GM12878 (cell line): ENCODE measurements around the gene PLCB4. TPM values are rescaled to one million over a fixed set of nuclear protein-coding genes. Genes with fewer than 3 reads are reported as not detected.

Experiments
- ATAC-seq: fragments of 200-7000 bp; cut with Tn5 transposase; 3 replicates; pipeline ENCODE4 v1.9.1; 2020; ENCODE audit warnings: mild to moderate bottlenecking, moderate library complexity
- BruUV-seq: library from RNA; stranded (reverse); fragments of 400-500 nt; replicated peaks from 2 replicates; lab custom pipeline; 2021; lab: Mats Ljungman, UMichigan
- CTCF ChIA-PET: fragments of 300-600 bp; sonication (Branson Sonifier 250); formaldehyde crosslinking; extraction: SDS; loops from one replicate; lab custom pipeline; 2021; ENCODE audit warnings: inconsistent platforms; lab: Yijun Ruan, JAX
- POLR2A ChIA-PET: fragments of 350-600 bp; formaldehyde crosslinking; extraction: SDS; loops from one replicate; lab custom pipeline; 2021; ENCODE audit warnings: inconsistent platforms; lab: Charles Lee
- RAD21 ChIA-PET: fragments of 300-600 bp; sonication (Branson Sonifier 250); formaldehyde crosslinking; loops from one replicate; lab custom pipeline; 2023; ENCODE audit warnings: antibody characterized with exemption; ENCODE audit not compliant: unreplicated experiment; lab: Charles Lee
- SMC1A ChIA-PET: fragments of 300-600 bp; sonication (Branson Sonifier 250); formaldehyde crosslinking; loops from one replicate; lab custom pipeline; 2023; ENCODE audit not compliant: unreplicated experiment, uncharacterized antibody; lab: Charles Lee
- DNase-seq: peaks from one replicate; pipeline ENCODE4 v3.0.0-alpha.2; 2011; ENCODE audit warnings: low read depth, low spot score
- FAIRE-seq: peaks from 3 replicates; lab custom pipeline; 2011; peaks lifted over from hg19 to GRCh38; lab: Jason Lieb, UNC
- H2AFZ ChIP-seq: 2 replicates; pipeline ENCODE4 v1.6.0; 2011; ENCODE audit warnings: low read depth, low read length, control low read depth; ENCODE audit not compliant: control insufficient read depth
- H3K27ac ChIP-seq: 2 replicates; pipeline ENCODE4 v1.5.1; 2011; ENCODE audit warnings: control low read depth; ENCODE audit not compliant: control insufficient read depth, insufficient read depth
- H3K27me3 ChIP-seq, 2 experiments: replicated peaks in 1 of 2; 2 replicates each; pipeline versions ENCODE4 v1.6.0 to v1.6.1; 2011; ENCODE audit warnings: low read length in 1 of 2; ENCODE audit not compliant: control insufficient read depth in 2 of 2, insufficient read depth in 2 of 2
- H3K36me3 ChIP-seq, 2 experiments: 2 replicates each; pipeline ENCODE4 v1.5.1; 2011; ENCODE audit warnings: low read length in 1 of 2; ENCODE audit not compliant: control insufficient read depth in 2 of 2, insufficient read depth in 2 of 2
- H3K4me1 ChIP-seq: 2 replicates; pipeline ENCODE4 v1.6.1; 2011; ENCODE audit warnings: mild to moderate bottlenecking, low read length, moderate library complexity, mixed read lengths; ENCODE audit not compliant: control insufficient read depth, insufficient read depth
- H3K4me2 ChIP-seq: 2 replicates; pipeline ENCODE4 v1.6.0; 2011; ENCODE audit warnings: control low read depth; ENCODE audit not compliant: control insufficient read depth, insufficient read depth
- H3K4me3 ChIP-seq: fragments of 200-600 bp; sonication (generic); 2 replicates; pipeline ENCODE4 v1.5.1; 2016
- H3K79me2 ChIP-seq: 2 replicates; pipeline ENCODE4 v1.6.0; 2011; ENCODE audit warnings: low read length; ENCODE audit not compliant: control insufficient read depth, insufficient read depth
- H3K9ac ChIP-seq: 2 replicates; pipeline ENCODE4 v1.8.0; 2011; ENCODE audit warnings: low read length, control low read depth, mixed read lengths; ENCODE audit not compliant: control insufficient read depth, insufficient read depth
- H3K9me3 ChIP-seq: replicated peaks from 3 replicates; pipeline ENCODE4 v1.5.1; 2011; ENCODE audit warnings: mild to moderate bottlenecking, low read length; ENCODE audit not compliant: control insufficient read depth, insufficient read depth
- H4K20me1 ChIP-seq: 2 replicates; pipeline ENCODE4 v1.6.0; 2011; ENCODE audit not compliant: control insufficient read depth, insufficient read depth
- ATF7 ChIP-seq: fragments of 450-650 bp; IDR thresholded peaks from 2 replicates; pipeline ENCODE4 v1.6.1; 2016; ENCODE audit warnings: low read depth, mild to moderate bottlenecking
- CBX5 ChIP-seq: sonication (generic); IDR thresholded peaks from 2 replicates; pipeline ENCODE4 v1.6.1; 2016; ENCODE audit warnings: low read depth, moderate library complexity, mild to moderate bottlenecking, inconsistent platforms
- HDAC6 ChIP-seq: fragments of 200-600 bp; sonication (generic); IDR thresholded peaks from one replicate; pipeline ENCODE4 v1.8.0; 2017; ENCODE audit warnings: antibody characterized with exemption; ENCODE audit not compliant: unreplicated experiment
- HDGF ChIP-seq: fragments of 450-650 bp; IDR thresholded peaks from 2 replicates; pipeline ENCODE4 v1.6.1; 2016; ENCODE audit warnings: antibody characterized with exemption
- KDM1A ChIP-seq: fragments of 200-600 bp; sonication (generic); IDR thresholded peaks from 2 replicates; pipeline ENCODE4 v1.6.1; 2016; ENCODE audit warnings: borderline replicate concordance
- MYC ChIP-seq: IDR thresholded peaks from 2 replicates; pipeline ENCODE4 v1.6.1; 2011; ENCODE audit warnings: mild to moderate bottlenecking, low read length, moderate library complexity, inconsistent platforms; ENCODE audit not compliant: insufficient read depth, insufficient replicate concordance, insufficient read length, severe bottlenecking
- NFYB ChIP-seq: IDR thresholded peaks from 2 replicates; pipeline ENCODE4 v1.6.1; 2011; ENCODE audit warnings: low read depth, mild to moderate bottlenecking, low read length, improper control_type of control experiment, moderate library complexity; ENCODE audit not compliant: insufficient read depth
- NR2F1 ChIP-seq: fragments of 450-650 bp; conservative IDR thresholded peaks from 2 replicates; pipeline ENCODE4 v1.6.1; 2017; ENCODE audit warnings: mild to moderate bottlenecking
- PAX5 ChIP-seq: IDR thresholded peaks from 2 replicates; pipeline ENCODE4 v1.6.1; 2011; ENCODE audit warnings: low read depth, low read length, borderline replicate concordance
- RB1 ChIP-seq: fragments of 450-650 bp; formaldehyde crosslinking; IDR thresholded peaks from 2 replicates; pipeline ENCODE4 v1.6.1; 2017; ENCODE audit warnings: mild to moderate bottlenecking, borderline replicate concordance
- WGBS: methylation state at CpG from one replicate; pipeline ENCODE4 v1.1.6; 2016; ENCODE audit warnings: low lambda C conversion rate; ENCODE audit not compliant: insufficient replicate concordance, insufficient coverage; ENCODE audit errors: missing lambda C conversion rate; 5-methylcytosine and 5-hydroxymethylcytosine counted together
- in situ Hi-C: fragments of 300-500 bp; cut with MboI; formaldehyde crosslinking; loops from 9 replicates; pipeline ENCODE4 v1.14.3; 2018; ENCODE audit warnings: mixed read lengths
- intact Hi-C: fragments of 100-400 bp; cut with micrococcal nuclease; formaldehyde crosslinking; loops from one replicate; pipeline ENCODE4 v1.14.2; 2022; ENCODE audit not compliant: unreplicated experiment
- polyA plus RNA-seq, 11 experiments: library from polyadenylated mRNA; depleted of rRNA in 4 of 11; unstranded in 6 of 11; stranded (reverse) in 5 of 11; fragments of >200 nt; fragmentation: Nextera tagmentation in 4 of 11; fragmentation: Illumina TruSeq in 1 of 11; extraction: Ambion mirVana in 4 of 11; extraction: Trizol in 1 of 11; gene quantifications; 1 replicate in 1 of 11; 2 replicates in 10 of 11; pipeline versions ENCODE4 v1.2.1 to v1.2.3, GENCODE V29; 2011 to 2016; ENCODE audit warnings: inconsistent platforms in 2 of 11, missing spikeins in 2 of 11, low read depth in 1 of 11
- total RNA-seq, 4 experiments: library from RNA; depleted of rRNA in 3 of 4; stranded (reverse); fragments of >200 nt in 3 of 4; fragmentation: Illumina TruSeq in 1 of 4; extraction: Trizol in 1 of 4; gene quantifications; 2 replicates each; pipeline versions ENCODE4 v1.2.1 to v1.2.3, GENCODE V29; 2013 to 2021
- TF ChIP-seq, protein P1 (sequence below): IDR thresholded peaks from 2 replicates; pipeline ENCODE4 v1.6.1; 2012; ENCODE audit warnings: low read depth, low read length, improper control_type of control experiment
- TF ChIP-seq, protein P2 (sequence below): fragments of 450-650 bp; IDR thresholded peaks from 2 replicates; pipeline ENCODE4 v1.6.1; 2017; ENCODE audit warnings: mild to moderate bottlenecking
- TF ChIP-seq, protein P3 (sequence below): fragments of 450-650 bp; IDR thresholded peaks from 2 replicates; pipeline ENCODE4 v1.6.1; 2016; ENCODE audit warnings: mild to moderate bottlenecking
- TF ChIP-seq, protein P4 (sequence below), 3 experiments: IDR thresholded peaks in 2 of 3; conservative IDR thresholded peaks in 1 of 3; 2 replicates each; pipeline ENCODE4 v1.5.1; 2011; ENCODE audit warnings: low read depth in 3 of 3, low read length in 3 of 3, mild to moderate bottlenecking in 3 of 3, control low read depth in 2 of 3, moderate library complexity in 2 of 3, inconsistent platforms in 1 of 3, mixed read lengths in 1 of 3; ENCODE audit not compliant: control insufficient read depth in 2 of 3, insufficient read depth in 1 of 3; ENCODE audit errors: extremely low read depth in 1 of 3
- TF ChIP-seq, protein P5 (sequence below): fragments of 450-650 bp; conservative IDR thresholded peaks from 2 replicates; pipeline ENCODE4 v1.6.1; 2017; ENCODE audit warnings: mild to moderate bottlenecking, moderate library complexity

The PLCB4 gene
- total and polyA plus RNA-seq, 10 of the 15 experiments (the other 5 are each of a cell fraction or from before 2014, with no cell fraction given) = not detected

DNA sequence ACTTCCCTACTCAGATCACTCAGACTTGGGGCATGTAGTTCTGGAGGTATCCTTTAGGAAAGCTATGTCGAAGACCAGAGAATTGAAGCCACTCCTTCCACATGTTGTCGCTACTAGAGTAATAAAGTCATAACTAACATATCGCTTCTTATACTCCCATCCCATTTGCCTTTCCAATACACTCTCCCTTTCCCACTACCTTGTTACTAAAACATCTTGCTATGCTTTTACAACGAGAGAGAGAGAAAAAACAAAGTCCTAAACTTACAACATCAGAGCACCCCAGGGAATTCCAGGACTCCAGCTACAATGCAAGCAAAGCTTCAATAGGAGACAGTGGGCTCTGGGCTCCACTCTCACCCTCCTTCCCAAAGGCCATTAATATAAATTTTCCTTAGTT, 440.4 kb downstream of the PLCB4 start:
- no peak for DNase-seq
- H3K79me2 ChIP-seq = no peaks in the 10 kb centered on the region; the same call in 1 of the 2 replicates
- 28% methylated on average over 4 of the region's 4 CpGs for WGBS
- no peaks in the 10 kb centered on the region for H3K36me3 ChIP-seq
- peak overlapping the region; percentile 12; the same call in 1 of the 2 replicates for H3K4me2 ChIP-seq
- ChIA-PET CTCF (no interaction called here), SMC1A (no interaction called here), RAD21 (no interaction called here), POLR2A (no interaction called here)
- H3K4me3 ChIP-seq = no peak overlapping the region
- peaks cover 47% of the 10 kb centered on the region for H3K4me1 ChIP-seq
- H4K20me1 ChIP-seq = no peaks in the 10 kb centered on the region
- ATAC-seq = no peak
- no peak for FAIRE-seq
- H3K27me3 ChIP-seq = peaks cover 0 to 17% of the 10 kb centered on the region in 2 experiments; a peak in 3 of 4 replicates
- intact Hi-C loops = no loop called here
- H3K27ac ChIP-seq = no peak overlapping the region
- no peak overlapping the region for H2AFZ ChIP-seq
- TF ChIP-seq NFYB = no peak
- TF ChIP-seq, protein P1, sequence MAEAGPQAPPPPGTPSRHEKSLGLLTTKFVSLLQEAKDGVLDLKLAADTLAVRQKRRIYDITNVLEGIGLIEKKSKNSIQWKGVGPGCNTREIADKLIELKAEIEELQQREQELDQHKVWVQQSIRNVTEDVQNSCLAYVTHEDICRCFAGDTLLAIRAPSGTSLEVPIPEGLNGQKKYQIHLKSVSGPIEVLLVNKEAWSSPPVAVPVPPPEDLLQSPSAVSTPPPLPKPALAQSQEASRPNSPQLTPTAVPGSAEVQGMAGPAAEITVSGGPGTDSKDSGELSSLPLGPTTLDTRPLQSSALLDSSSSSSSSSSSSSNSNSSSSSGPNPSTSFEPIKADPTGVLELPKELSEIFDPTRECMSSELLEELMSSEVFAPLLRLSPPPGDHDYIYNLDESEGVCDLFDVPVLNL = no peak
- no peak for TF ChIP-seq MYC
- no peak for TF ChIP-seq KDM1A
- TF ChIP-seq NR2F1 = no peak
- TF ChIP-seq, protein P2, sequence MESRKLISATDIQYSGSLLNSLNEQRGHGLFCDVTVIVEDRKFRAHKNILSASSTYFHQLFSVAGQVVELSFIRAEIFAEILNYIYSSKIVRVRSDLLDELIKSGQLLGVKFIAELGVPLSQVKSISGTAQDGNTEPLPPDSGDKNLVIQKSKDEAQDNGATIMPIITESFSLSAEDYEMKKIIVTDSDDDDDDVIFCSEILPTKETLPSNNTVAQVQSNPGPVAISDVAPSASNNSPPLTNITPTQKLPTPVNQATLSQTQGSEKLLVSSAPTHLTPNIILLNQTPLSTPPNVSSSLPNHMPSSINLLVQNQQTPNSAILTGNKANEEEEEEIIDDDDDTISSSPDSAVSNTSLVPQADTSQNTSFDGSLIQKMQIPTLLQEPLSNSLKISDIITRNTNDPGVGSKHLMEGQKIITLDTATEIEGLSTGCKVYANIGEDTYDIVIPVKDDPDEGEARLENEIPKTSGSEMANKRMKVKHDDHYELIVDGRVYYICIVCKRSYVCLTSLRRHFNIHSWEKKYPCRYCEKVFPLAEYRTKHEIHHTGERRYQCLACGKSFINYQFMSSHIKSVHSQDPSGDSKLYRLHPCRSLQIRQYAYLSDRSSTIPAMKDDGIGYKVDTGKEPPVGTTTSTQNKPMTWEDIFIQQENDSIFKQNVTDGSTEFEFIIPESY = no peak
- no peak for TF ChIP-seq PAX5
- TF ChIP-seq, protein P3, sequence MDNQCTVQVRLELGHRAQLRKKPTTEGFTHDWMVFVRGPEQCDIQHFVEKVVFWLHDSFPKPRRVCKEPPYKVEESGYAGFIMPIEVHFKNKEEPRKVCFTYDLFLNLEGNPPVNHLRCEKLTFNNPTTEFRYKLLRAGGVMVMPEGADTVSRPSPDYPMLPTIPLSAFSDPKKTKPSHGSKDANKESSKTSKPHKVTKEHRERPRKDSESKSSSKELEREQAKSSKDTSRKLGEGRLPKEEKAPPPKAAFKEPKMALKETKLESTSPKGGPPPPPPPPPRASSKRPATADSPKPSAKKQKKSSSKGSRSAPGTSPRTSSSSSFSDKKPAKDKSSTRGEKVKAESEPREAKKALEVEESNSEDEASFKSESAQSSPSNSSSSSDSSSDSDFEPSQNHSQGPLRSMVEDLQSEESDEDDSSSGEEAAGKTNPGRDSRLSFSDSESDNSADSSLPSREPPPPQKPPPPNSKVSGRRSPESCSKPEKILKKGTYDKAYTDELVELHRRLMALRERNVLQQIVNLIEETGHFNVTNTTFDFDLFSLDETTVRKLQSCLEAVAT = no peak
- no peak for TF ChIP-seq HDAC6
- TF ChIP-seq ATF7 = no peak
- no peak for TF ChIP-seq CBX5
- no peak for TF ChIP-seq HDGF
- TF ChIP-seq RB1 = no peak
- TF ChIP-seq, protein P4, sequence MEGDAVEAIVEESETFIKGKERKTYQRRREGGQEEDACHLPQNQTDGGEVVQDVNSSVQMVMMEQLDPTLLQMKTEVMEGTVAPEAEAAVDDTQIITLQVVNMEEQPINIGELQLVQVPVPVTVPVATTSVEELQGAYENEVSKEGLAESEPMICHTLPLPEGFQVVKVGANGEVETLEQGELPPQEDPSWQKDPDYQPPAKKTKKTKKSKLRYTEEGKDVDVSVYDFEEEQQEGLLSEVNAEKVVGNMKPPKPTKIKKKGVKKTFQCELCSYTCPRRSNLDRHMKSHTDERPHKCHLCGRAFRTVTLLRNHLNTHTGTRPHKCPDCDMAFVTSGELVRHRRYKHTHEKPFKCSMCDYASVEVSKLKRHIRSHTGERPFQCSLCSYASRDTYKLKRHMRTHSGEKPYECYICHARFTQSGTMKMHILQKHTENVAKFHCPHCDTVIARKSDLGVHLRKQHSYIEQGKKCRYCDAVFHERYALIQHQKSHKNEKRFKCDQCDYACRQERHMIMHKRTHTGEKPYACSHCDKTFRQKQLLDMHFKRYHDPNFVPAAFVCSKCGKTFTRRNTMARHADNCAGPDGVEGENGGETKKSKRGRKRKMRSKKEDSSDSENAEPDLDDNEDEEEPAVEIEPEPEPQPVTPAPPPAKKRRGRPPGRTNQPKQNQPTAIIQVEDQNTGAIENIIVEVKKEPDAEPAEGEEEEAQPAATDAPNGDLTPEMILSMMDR (IDR thresholded peaks at IDR 0.05 in 2 of 3, conservative IDR thresholded peaks at IDR 0.05 in 1 of 3; ENCODE audit: control insufficient read depth in 2 of 3, extremely low read depth in 1 of 3, insufficient read depth in 1 of 3, low read depth in 3 of 3, low read length in 3 of 3) = no peak
- TF ChIP-seq, protein P5, sequence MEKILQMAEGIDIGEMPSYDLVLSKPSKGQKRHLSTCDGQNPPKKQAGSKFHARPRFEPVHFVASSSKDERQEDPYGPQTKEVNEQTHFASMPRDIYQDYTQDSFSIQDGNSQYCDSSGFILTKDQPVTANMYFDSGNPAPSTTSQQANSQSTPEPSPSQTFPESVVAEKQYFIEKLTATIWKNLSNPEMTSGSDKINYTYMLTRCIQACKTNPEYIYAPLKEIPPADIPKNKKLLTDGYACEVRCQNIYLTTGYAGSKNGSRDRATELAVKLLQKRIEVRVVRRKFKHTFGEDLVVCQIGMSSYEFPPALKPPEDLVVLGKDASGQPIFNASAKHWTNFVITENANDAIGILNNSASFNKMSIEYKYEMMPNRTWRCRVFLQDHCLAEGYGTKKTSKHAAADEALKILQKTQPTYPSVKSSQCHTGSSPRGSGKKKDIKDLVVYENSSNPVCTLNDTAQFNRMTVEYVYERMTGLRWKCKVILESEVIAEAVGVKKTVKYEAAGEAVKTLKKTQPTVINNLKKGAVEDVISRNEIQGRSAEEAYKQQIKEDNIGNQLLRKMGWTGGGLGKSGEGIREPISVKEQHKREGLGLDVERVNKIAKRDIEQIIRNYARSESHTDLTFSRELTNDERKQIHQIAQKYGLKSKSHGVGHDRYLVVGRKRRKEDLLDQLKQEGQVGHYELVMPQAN = no peak
- in situ Hi-C loops = no loop called here
- BruUV-seq = no TSS peak
- no peak overlapping the region for H3K9ac ChIP-seq
- H3K9me3 ChIP-seq = no peaks in the 10 kb centered on the region; the same call in 2 of the 3 replicates
